HepG2 (cell line): ENCODE data around the gene CACNA1I. TPM values are rescaled to one million over a fixed set of nuclear protein-coding genes. Genes with fewer than 3 reads are reported as not detected.
A peak's percentile ranks its signal among the peaks of the same experiment; 100 is the strongest.

Source experiments
- ADNP ChIP-seq: sonication (generic); formaldehyde crosslinking; IDR thresholded peaks from 2 replicates; pipeline ENCODE4 v1.4.0; 2020; ENCODE audit warnings: missing genetic modification reagents
- CENPX ChIP-seq: sonication (generic); formaldehyde crosslinking; IDR thresholded peaks from 2 replicates; pipeline ENCODE4 v1.9.0; 2021; ENCODE audit warnings: mild to moderate bottlenecking, missing genetic modification reagents, moderate library complexity
- CHD4 ChIP-seq: fragments of 200-600 bp; sonication (generic); IDR thresholded peaks from 2 replicates; pipeline ENCODE4 v1.7.0; 2017; ENCODE audit warnings: mild to moderate bottlenecking, low read length, borderline replicate concordance
- FLYWCH1 ChIP-seq: sonication (generic); formaldehyde crosslinking; IDR thresholded peaks from 2 replicates; pipeline ENCODE4 v1.8.1; 2023; ENCODE audit warnings: mild to moderate bottlenecking, missing genetic modification reagents
- HOXA9 ChIP-seq: sonication (generic); formaldehyde crosslinking; IDR thresholded peaks from 2 replicates; pipeline ENCODE4 v1.8.1; 2022; ENCODE audit warnings: missing genetic modification reagents, mild to moderate bottlenecking, moderate library complexity, borderline replicate concordance
- MIER3 ChIP-seq: IDR thresholded peaks from 2 replicates; pipeline ENCODE4 v1.6.1; 2016; ENCODE audit warnings: missing compliant biosample characterization, borderline replicate concordance
- NR2C2 ChIP-seq: sonication (generic); formaldehyde crosslinking; IDR thresholded peaks from 2 replicates; pipeline ENCODE4 v1.4.0; 2020; ENCODE audit warnings: missing genetic modification reagents, mild to moderate bottlenecking, moderate library complexity, borderline replicate concordance
- NR2F2 ChIP-seq: IDR thresholded peaks from 2 replicates; pipeline ENCODE4 v1.6.1; 2012; ENCODE audit warnings: low read depth, inconsistent platforms, borderline replicate concordance
- RBFOX2 ChIP-seq: fragments of 200-400 bp; formaldehyde crosslinking; IDR thresholded peaks from 2 replicates; pipeline ENCODE4 v1.6.1; 2017; ENCODE audit warnings: low read depth, mild to moderate bottlenecking, low read length
- SAFB2 ChIP-seq: sonication (generic); formaldehyde crosslinking; IDR thresholded peaks from 2 replicates; pipeline ENCODE4 v1.5.1; 2020; ENCODE audit warnings: missing genetic modification reagents, low read depth, mild to moderate bottlenecking, borderline replicate concordance
- SETDB1 ChIP-seq: sonication (generic); formaldehyde crosslinking; IDR thresholded peaks from 2 replicates; pipeline ENCODE4 v1.5.1; 2020; ENCODE audit warnings: missing genetic modification reagents, mild to moderate bottlenecking, borderline replicate concordance
- SP4 ChIP-seq: sonication (generic); formaldehyde crosslinking; IDR thresholded peaks from 2 replicates; pipeline ENCODE4 v1.8.1; 2023; ENCODE audit warnings: mild to moderate bottlenecking, missing genetic modification reagents
- TBL1XR1 ChIP-seq: fragments of 150-350 bp; IDR thresholded peaks from 2 replicates; pipeline ENCODE4 v1.6.1; 2014; ENCODE audit warnings: borderline replicate concordance, low read length; ENCODE audit not compliant: partially characterized antibody
- THAP11 ChIP-seq: IDR thresholded peaks from 2 replicates; pipeline ENCODE4 v1.6.1; 2016; ENCODE audit warnings: missing biosample characterization, missing genetic modification reagents
- TOE1 ChIP-seq: sonication (generic); formaldehyde crosslinking; IDR thresholded peaks from 2 replicates; pipeline ENCODE4 v1.4.0; 2020; ENCODE audit warnings: mild to moderate bottlenecking, missing genetic modification reagents
- TP53 ChIP-seq: sonication (generic); formaldehyde crosslinking; conservative IDR thresholded peaks from 2 replicates; pipeline ENCODE4 v1.4.0; 2020; ENCODE audit warnings: missing genetic modification reagents
- YEATS2 ChIP-seq: sonication (generic); formaldehyde crosslinking; IDR thresholded peaks from 2 replicates; pipeline ENCODE4 v1.4.0; 2020; ENCODE audit warnings: missing genetic modification reagents, borderline replicate concordance
- ZBTB10 ChIP-seq: sonication (generic); formaldehyde crosslinking; IDR thresholded peaks from 2 replicates; pipeline ENCODE4 v1.4.0; 2020; ENCODE audit warnings: missing genetic modification reagents, borderline replicate concordance
- ZBTB44 ChIP-seq: sonication (generic); formaldehyde crosslinking; IDR thresholded peaks from 2 replicates; pipeline ENCODE4 v1.4.0; 2020; ENCODE audit warnings: missing genetic modification reagents
- ZKSCAN1 ChIP-seq: fragments of 150-350 bp; IDR thresholded peaks from 2 replicates; pipeline ENCODE4 v1.6.1; 2014; ENCODE audit warnings: low read length
- ZMYM4 ChIP-seq: sonication (generic); formaldehyde crosslinking; IDR thresholded peaks from 2 replicates; pipeline ENCODE4 v1.8.1; 2023; ENCODE audit warnings: mild to moderate bottlenecking, missing genetic modification reagents
- ZNF263 ChIP-seq: sonication (generic); formaldehyde crosslinking; IDR thresholded peaks from 2 replicates; pipeline ENCODE4 v1.4.0; 2020; ENCODE audit warnings: missing genetic modification reagents
- ZNF496 ChIP-seq: sonication (generic); formaldehyde crosslinking; IDR thresholded peaks from 2 replicates; pipeline ENCODE4 v1.8.1; 2023; ENCODE audit warnings: mild to moderate bottlenecking, moderate library complexity, missing genetic modification reagents; ENCODE audit not compliant: insufficient replicate concordance
- ZNF552 ChIP-seq: sonication (generic); formaldehyde crosslinking; IDR thresholded peaks from 2 replicates; pipeline ENCODE4 v1.9.0; 2022; ENCODE audit warnings: missing genetic modification reagents, mild to moderate bottlenecking, borderline replicate concordance
- ZNF569 ChIP-seq: sonication (generic); formaldehyde crosslinking; IDR thresholded peaks from 2 replicates; pipeline ENCODE4 v1.5.0; 2020; ENCODE audit warnings: mild to moderate bottlenecking, missing genetic modification reagents, moderate library complexity, borderline replicate concordance
- polyA plus RNA-seq, 8 experiments: library from polyadenylated mRNA; depleted of rRNA in 3 of 8; stranded (reverse) in 7 of 8; unstranded in 1 of 8; fragments of >200 nt; fragmentation: Illumina TruSeq in 4 of 8; extraction: Trizol in 4 of 8; gene quantifications; 2 replicates each; pipeline versions ENCODE4 v1.2.1 to v1.2.3, GENCODE V29; 2011 to 2016; ENCODE audit warnings: low read depth in 4 of 8, missing spikeins in 1 of 8, mixed read lengths in 1 of 8; ENCODE audit not compliant: insufficient read depth in 1 of 8
- total RNA-seq, 5 experiments: library from RNA; depleted of rRNA; stranded (reverse); fragments of >200 nt; fragmentation: Illumina TruSeq; extraction: Trizol; gene quantifications; 2 replicates each; pipeline ENCODE4 v1.2.3, GENCODE V29; 2016; ENCODE audit warnings: low read depth in 1 of 5

The CACNA1I gene
- total and polyA plus RNA-seq, 2 of the 13 experiments (the other 11 are each of a cell fraction or from before 2014, with no cell fraction given), result not detected

GRCh38 chr22:39545386-39546365 is 24.9 kb upstream of the CACNA1I start (continued):
- TF ChIP-seq CENPX, result no peak
- TF ChIP-seq CHD4, result no peak
- TF ChIP-seq TBL1XR1, result no peak
- TF ChIP-seq FLYWCH1 (CRISPR knock-in tag), result no peak
- peak; percentile 61 for TF ChIP-seq THAP11
- no peak for TF ChIP-seq SP4 (CRISPR knock-in tag)
- TF ChIP-seq ZKSCAN1, result no peak
- peak; percentile 49; the same call in 1 of the 2 replicates for TF ChIP-seq ZMYM4
- TF ChIP-seq SETDB1, result no peak
- peak; percentile 94 for TF ChIP-seq ZBTB44
- no peak for TF ChIP-seq ZNF496 (CRISPR knock-in tag)
- no peak for TF ChIP-seq SAFB2 (CRISPR knock-in tag)
- TF ChIP-seq YEATS2 (CRISPR knock-in tag), result peak; percentile 68; the same call in 1 of the 2 replicates
- peak; percentile 65; the same call in 1 of the 2 replicates for TF ChIP-seq ZNF552 (CRISPR knock-in tag)
- no peak for TF ChIP-seq NR2C2 (CRISPR knock-in tag)
- TF ChIP-seq ZBTB10 (CRISPR knock-in tag), result peak; percentile 87; the same call in 1 of the 2 replicates
- TF ChIP-seq ADNP (CRISPR knock-in tag), result no peak
- no peak for TF ChIP-seq RBFOX2
- no peak for TF ChIP-seq NR2F2
- TF ChIP-seq TP53, result 0 out of 2 replicates have a peak, but pooled peaks have one; percentile 64
- TF ChIP-seq MIER3 (CRISPR knock-in tag), result peak; percentile 90; the same call in 1 of the 2 replicates
- no peak; the same call in 1 of the 2 replicates for TF ChIP-seq TOE1 (CRISPR knock-in tag)
- TF ChIP-seq ZNF569 (CRISPR knock-in tag), result no peak
- peak; percentile 85; the same call in 1 of the 2 replicates for TF ChIP-seq HOXA9 (CRISPR knock-in tag)
- TF ChIP-seq ZNF263 (CRISPR knock-in tag), result peak; percentile 64
